IPS-18c (cell line): ENCODE results near the gene ZXDC.

Experiments
- H3K4me3 ChIP-seq: 2 replicates; pipeline ENCODE4 v1.7.0; 2013; ENCODE audit warnings: low read depth, mild to moderate bottlenecking, low read length, moderate library complexity; ENCODE audit not compliant: insufficient read depth
- H3K9me3 ChIP-seq: one replicate; pipeline ENCODE4 v1.6.1; 2013; ENCODE audit warnings: mild to moderate bottlenecking, low read length, moderate library complexity; ENCODE audit not compliant: control insufficient read depth, insufficient read depth

Gene ZXDC

GRCh38 chr3:126496894-126497850 is 21.5 kb upstream of the ZXDC start:
- Histone ChIP-seq H3K9me3 (no peaks in the 10 kb centered on the region), H3K4me3 (no peak overlapping the region)

- no peak overlapping the region for H3K4me3 ChIP-seq
- no peaks in the 10 kb centered on the region for H3K9me3 ChIP-seq
These were observed 20.1 kb upstream of the ZXDC start for GRCh38 chr3:126495786-126496185.

DNA sequence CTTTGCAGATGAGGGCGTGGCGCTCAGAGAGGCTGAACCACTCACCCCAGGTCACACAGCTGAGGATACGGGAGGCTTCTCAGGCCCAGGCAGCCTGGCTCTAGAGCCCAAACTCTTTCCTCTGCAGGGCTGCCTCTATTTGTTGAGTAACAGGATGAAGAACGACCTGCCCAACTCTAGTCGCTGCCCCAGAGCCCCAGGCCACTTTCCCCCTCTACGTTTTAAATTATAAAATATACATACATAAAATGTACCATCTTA is 19.2 kb upstream of the ZXDC start:
- Histone ChIP-seq H3K9me3 (no peaks in the 10 kb centered on the region), H3K4me3 (no peak overlapping the region)

DNA sequence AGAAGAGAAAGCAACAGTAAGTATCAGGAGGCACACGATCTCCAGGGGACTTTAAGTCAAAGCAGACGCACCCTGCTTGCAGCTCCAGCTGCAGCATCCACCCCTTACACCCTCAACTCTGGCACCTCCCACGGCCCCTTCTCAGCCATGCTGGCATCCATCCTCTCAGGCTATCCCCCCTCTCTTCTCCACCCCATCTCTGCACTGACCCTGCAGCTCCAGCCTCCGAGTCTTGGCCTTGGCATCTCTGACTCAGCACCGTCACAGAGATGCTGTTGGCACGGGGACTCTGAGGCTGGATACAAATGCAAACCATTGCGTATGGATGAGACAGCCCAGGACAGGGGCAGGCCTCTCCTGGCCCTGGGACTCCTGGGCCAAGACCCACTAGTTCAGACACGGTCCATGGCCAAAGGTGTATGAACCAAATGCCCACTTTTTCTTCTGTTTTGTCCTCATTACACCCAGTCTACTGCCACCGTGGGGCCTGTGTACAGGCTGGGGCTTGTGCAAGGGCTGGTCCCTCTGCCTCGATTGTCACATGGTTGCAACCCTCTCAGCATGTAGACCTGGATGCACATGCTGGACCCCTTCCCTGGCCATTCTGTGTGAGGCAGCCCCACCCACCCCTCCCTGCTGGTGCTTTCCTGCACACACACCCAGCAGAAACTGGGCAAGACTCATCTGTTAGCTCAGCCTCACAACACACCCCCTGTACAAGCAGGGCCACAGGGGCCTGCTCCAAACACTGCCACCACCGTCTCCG is 18.7 kb upstream of the ZXDC start:
- Histone ChIP-seq H3K4me3 (no peak overlapping the region), H3K9me3 (no peaks in the 10 kb centered on the region)

DNA sequence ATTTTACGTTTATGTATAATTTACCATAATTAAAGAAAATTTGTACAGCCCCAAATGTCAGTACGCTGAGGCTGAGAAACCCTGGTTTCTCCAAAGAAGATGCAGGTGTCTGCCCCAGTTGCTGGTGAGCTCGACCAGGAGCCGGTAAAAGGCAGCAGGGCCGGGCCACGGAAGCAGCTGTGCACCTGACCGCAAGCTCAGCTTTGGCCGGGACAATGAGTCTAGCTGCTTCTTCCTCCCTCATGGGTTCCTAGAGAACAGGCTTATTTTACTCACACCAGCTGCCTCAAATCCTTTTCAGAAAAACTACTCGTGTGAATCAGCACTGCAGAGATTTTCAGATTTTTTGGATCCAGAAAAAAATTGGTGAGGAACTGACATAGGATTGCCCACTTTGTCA is 18.0 kb upstream of the ZXDC start:
- no peaks in the 10 kb centered on the region for H3K9me3 ChIP-seq
- no peak overlapping the region for H3K4me3 ChIP-seq

DNA sequence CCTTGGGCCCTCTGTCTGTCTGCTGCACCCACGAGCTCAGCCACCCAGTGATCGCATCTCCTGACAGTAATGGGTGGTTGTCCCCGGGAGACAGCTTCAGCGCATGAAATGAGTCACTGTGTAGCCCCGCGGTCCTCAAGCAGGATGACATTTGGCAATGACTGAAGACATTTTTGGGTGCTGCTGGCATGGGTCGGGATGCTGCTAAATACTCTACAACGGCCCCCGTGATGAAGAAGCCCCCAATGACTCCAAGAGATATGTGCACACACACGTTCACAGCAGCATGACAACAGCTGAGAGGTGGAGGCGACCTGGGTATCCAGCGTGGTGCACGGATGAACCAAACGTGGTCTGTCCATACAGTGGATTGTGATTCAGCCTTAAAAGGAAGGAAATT is 17.4 kb upstream of the ZXDC start:
- no peaks in the 10 kb centered on the region for H3K9me3 ChIP-seq
- no peak overlapping the region for H3K4me3 ChIP-seq

GRCh38 chr3:126491221-126492013 is 15.7 kb upstream of the ZXDC start:
- H3K4me3 ChIP-seq: no peak overlapping the region
- no peaks in the 10 kb centered on the region for H3K9me3 ChIP-seq

GRCh38 chr3:126490619-126491018 is 14.9 kb upstream of the ZXDC start:
- no peaks in the 10 kb centered on the region for H3K9me3 ChIP-seq
- no peak overlapping the region for H3K4me3 ChIP-seq

DNA sequence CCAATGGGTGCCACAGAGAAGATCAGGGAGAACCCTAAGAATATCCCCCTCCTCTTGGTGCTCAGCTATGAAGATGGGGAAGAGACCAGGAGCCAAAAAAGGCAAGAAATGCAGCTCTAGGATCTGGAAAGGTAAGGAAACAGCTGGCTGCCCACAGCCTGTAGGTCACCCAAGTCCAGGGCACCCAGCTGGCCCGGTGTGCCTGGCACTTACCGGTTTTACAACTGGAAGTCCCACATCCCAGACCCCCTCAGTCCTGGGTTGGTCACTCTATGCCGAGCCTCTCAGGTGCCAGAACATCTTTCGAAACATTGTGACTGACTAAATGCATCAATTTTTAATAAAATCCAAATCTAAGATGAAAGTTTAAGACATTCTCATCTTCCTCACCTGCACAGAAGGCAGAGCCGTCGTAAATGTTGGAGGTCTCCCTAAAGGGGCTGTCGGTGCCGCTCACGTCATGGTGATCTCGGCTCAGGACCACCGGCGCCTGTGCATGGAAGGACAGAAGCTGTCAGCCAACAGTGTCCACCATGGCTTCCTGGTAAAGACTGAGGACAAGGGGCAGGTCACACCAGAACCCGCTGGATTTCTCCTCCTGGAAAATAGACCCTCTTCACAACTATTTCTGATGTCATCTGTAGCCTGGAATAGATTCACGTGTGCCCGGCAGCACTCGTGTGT is 13.3 kb upstream of the ZXDC start:
- Histone ChIP-seq H3K4me3 (no peak overlapping the region), H3K9me3 (no peaks in the 10 kb centered on the region)

DNA sequence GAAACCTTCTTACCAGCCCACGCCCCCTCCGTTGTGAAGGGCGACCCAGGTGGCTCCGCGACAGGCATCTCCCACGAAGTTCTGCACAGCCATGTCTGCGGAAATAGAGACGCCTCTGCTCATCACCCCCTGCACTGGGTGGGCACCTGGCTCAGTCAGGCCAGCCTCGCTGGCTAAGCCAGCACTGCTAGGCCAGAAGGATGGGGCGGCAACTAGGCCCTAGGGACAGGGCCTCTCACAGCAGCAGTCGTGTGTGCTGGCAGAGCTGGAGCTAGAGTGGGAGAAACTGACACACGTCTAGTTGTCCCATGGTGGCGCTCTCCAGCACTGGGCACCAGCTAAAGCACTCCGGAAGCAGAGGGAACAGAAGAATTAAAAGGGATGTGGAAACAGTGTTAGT is 12.5 kb upstream of the ZXDC start:
- no peaks in the 10 kb centered on the region for H3K9me3 ChIP-seq
- no peak overlapping the region for H3K4me3 ChIP-seq

DNA sequence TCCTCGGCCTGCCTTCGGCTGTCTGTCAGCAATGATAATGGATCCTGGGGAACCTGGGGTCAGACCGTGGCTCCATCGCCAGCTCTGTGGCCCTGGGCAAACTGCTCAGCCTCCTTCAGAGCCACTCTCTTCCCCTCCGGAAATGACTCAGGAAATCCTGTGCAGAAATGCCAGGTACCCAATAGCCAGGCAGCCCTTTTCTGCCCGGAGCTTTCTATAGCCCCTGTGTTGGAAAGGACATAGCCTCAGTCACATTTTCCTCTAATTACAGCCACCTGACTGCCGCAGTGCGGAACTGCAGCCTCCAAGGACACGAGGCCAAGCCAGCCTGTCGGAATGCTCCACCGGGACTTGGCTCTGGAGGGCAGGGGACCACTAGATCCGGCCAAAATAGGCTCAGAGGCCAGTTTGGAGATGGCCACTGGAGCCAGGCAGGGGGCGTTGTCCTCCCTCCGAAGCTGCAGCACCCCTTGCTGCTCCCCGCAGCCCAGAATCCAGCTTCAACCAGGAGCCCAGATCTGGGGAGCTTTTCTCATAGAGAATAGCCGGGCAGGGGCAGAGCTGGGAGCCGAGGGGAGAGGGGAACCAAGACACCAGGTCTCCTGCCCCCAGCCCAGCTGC is 11.6 kb upstream of the ZXDC start:
- H3K4me3 ChIP-seq: no peak overlapping the region
- no peaks in the 10 kb centered on the region for H3K9me3 ChIP-seq

DNA sequence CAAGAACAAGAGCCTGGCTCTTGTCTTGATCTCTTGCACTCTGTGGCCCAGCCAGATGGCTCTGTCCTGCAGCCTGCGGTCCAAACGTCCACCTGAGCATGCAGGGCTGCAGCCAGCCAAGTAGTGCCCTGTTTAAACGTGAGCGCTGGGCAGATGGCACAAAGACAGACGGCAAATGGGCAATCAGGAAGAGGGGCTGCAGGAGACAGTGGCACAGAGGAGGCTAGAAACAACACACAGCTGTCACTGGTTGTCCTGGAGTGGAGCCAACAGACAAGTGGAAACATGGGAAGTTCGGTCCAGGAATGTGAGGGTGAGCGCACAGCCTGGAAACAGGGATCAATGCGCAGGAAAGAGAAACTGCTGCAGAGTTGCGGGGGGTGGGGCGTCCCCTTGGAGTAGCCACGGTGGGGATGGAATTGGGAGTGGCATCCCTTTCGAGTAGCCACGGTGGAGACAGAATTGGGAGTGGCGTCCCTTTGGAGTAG is 10.7 kb upstream of the ZXDC start:
- no peak overlapping the region for H3K4me3 ChIP-seq
- no peaks in the 10 kb centered on the region for H3K9me3 ChIP-seq

GRCh38 chr3:126485956-126486355 is 10.3 kb upstream of the ZXDC start:
- Histone ChIP-seq H3K9me3 (no peaks in the 10 kb centered on the region), H3K4me3 (no peak overlapping the region)

DNA sequence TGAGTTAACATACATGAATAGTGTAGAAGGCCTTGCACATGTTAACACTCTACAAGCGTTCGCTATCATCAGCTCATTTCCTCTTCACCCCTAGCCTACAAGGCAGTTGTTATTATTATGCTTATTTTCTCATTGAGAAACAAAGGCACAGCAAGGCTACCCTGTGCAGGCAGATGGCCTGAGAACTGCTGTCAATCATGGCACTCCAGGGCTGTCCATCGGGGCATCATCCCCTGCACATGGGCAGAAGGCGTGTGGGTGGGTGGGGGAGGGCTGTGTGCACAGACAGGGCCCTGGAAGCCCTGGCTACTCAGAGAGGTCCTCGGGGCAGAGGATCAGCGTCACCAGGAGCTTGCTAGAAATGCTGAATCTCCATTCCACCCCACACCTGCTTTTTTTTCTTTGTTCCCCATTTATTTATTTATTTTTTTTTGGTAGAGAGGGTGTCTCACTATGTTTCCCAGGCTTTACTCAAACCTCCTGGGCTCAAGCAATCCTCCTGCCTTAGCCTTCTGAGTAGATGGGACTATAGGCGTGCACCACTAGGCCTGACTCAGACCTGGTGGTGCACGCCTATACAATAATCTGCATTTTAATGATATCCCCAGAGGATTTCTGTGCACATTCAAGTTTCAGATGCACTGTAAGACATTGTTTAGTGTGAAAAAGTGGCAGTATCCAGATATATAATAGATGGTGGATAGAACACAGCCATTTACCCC is 9.6 kb upstream of the ZXDC start:
- H3K4me3 ChIP-seq: no peak overlapping the region
- no peaks in the 10 kb centered on the region for H3K9me3 ChIP-seq

- Histone ChIP-seq H3K4me3 (no peak overlapping the region), H3K9me3 (no peaks in the 10 kb centered on the region)
These were observed 9.0 kb upstream of the ZXDC start for GRCh38 chr3:126484662-126485061.

GRCh38 chr3:126484148-126484547 is 8.5 kb upstream of the ZXDC start:
- Histone ChIP-seq H3K9me3 (no peaks in the 10 kb centered on the region), H3K4me3 (no peak overlapping the region)
